AG08396 (cell line): ENCODE data around the gene NR2F1.

Experiments used
- DNase-seq: peaks from one replicate; pipeline ENCODE4 v3.0.0; 2012; ENCODE audit warnings: low spot score, mixed read lengths

Gene NR2F1

GRCh38 chr5:93591323-93591945 is 8.4 kb downstream of the NR2F1 start:
- DNase-seq, result no peak

GRCh38 chr5:93592883-93593282 is 9.9 kb downstream of the NR2F1 start:
- DNase-seq, result no peak

DNA sequence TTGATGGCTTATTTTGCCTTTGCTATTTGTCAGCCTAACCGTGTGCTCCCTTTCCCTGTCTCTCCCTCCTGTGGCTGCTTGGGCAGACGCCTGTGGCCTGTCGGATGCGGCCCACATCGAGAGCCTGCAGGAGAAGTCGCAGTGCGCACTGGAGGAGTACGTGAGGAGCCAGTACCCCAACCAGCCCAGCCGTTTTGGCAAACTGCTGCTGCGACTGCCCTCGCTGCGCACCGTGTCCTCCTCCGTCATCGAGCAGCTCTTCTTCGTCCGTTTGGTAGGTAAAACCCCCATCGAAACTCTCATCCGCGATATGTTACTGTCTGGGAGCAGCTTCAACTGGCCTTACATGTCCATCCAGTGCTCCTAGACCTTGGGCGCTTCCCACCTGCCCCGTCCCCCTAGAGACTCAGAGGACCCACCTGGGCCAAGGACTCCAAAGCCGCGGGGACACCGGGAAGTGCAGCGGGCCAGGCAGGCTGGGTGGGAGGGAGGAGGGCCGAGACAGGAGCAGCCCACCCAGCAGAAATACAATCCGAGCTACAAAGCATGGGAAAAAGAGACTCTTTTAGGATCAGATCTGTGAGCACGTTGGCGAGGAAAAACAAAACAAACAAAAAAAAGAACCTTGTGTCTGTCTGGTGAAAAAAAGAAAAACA is 10.6 kb downstream of the NR2F1 start:
- DNase-seq, result peak; percentile 5

DNA sequence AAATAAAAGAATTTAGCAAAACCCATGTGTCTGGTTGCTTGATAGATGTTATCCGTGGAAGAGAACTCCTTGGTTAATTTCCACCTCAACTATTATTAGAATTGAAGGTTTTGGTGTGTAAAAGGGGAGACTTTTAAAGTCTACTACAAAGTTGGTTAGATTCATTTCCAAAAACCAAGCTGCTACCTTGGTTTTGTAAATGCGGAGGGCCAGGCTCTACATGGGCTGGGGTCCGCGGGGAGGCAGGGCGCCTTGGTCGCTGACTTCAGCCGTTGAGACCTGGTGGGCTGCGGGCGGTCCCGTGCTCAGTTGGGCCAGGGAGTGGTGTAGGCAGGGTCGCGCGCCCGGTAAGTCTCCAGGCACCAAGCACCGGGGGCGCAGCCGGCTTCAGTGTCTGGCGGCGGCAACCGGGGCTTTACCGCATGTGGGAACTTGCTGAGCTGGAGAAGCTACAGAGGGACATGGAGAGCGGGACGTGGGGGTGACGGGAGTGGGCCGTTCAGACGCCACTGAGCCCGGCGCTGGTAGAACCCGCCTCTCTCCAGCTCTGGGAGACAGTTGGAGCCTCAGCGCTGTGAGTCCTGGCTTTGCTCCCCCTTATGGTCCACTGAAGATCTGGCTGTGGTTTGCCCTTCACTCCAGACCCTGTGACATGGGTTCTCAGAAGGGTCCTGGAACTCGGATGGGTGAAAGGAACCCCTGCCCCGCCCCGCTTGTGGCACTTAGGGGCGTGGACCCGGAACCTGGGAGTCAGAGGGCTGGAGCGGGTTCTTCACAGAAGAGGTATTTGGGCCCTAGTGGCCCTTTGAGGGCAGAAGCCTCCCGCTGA is 11.8 kb downstream of the NR2F1 start:
- peak; percentile 13 for DNase-seq

DNA sequence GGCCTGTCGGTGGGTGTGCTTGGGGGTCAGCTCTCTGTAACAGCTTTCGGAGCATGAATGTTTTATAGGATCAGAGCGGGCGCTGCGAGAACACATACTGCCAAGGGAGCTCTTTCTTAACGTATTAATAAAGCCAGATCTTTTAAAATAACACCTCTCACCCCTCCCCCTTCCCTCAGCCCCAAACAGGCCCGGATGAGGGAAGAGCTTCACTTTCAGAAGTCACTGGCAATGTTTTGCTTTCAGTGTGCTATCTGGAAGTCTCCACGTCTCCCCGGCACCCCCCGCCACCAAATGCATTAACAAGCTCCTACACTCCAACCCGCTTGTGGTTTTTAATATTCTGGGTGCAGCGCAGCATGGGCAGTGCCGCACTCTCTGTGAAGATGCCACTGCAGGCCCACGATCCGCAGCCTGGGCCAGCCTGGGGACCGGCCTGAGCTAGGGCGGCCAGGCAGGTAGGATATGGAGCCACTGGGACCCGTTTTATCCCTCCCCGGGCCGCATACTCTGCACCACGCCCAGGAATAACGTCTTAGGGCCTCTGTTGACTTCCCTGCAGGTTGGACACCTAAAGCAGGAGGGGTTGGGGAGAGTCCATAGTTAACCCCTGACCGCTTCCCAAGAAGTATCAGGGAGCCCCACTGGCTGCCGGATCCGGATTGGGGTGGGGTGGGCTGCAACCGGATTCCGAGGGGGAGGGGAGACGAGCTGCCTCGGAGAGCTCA is 12.6 kb downstream of the NR2F1 start:
- DNase-seq, result peak; percentile 7

- DNase-seq, result no peak
Measured at GRCh38 chr5:93596310-93596675, 13.3 kb downstream of the NR2F1 start.

DNA sequence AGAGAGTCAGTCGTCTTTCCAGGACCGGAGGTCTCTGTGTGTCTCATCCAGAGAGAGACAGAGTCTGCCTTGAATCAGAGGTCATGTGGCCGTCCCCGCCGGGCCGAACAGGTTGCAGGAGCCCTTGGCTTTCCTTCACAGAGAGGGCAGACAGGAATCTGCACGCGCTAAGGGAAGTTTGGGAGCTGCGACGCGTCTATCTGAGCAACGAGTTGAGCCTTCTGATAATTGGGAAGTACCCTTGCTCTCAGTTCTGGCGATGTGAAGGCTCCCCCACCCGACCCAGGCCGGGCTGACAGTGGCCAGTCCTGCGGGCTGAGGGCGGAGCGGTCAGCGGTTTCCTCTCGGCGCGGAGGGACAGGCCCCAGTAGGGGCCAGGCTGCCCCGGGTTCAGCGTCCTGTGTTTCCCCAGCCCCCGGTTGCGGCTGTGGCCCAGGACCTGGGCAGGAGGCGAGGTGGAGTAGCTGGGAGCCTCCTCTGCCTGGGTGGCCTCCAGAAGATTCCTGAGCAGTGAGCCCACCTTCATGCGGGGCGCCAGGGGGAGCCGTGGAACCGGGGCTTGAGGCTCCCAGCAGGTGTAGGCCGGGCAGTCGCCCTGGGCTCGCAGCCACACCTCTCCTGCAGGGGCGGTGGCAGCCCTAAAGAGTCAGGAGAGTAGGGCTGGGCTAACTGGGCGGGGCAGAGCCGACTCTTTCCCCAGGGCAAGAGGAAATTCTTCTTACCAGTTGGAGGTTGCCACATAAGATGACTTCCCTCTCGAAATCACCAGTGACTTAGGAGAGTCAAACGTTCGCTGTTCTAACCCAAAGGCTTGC is 13.9 kb downstream of the NR2F1 start:
- DNase-seq, result peak; percentile 5

- peak; percentile 21 for DNase-seq
Measured at GRCh38 chr5:93598091-93599000, 15.3 kb downstream of the NR2F1 start.

DNA sequence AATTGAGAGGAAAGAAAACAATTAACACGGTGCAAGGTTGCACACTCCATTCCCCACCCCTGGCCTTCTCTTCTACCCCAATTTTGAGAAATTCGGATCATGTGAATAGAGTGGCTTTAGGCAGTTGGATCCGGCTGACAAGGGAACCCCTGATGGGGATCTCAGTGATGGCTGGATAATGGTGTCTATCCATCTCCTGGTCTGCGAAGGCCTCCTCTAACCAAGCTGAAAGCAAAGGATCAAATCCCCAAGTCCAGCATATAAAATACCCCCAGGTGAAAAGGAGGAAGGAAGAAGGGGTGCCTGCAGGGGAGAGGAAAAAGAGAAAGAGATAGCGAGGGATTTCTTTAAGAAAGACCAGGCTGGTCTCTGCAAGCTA is 16.0 kb downstream of the NR2F1 start:
- DNase-seq, result peak; percentile 21

GRCh38 chr5:93599399-93600120 is 16.5 kb downstream of the NR2F1 start:
- DNase-seq, result peak; percentile 86

DNA sequence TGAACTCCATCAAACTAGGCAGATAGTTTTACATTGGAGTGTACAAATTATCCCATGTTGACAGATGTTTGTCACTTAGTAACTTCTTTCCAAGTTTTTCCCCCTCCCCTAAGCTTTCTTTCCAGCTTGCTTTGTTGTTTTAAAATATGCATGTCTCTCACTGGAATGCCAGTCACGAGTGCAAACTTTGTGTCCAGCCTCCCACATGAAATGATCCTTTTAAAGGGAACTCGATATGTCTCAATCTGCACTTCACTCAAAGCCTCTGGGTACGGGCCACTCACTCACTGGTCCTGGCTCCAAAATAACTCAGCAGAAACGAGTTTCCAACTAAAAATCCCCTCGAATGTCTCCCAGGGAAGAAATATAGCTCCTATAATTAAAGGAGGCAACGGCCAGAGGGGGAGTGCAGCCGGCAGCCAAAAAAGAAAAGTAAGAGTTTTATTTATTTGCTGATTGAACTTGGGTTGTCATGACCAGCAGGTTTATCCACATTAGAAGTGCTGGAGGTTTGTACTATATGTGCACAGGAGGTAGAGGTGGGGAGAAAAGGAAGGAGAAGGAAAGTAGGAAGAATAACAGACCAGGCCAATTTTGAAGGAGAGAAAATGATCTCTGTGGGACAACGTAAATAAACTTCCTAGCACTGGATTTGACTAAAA is 17.5 kb downstream of the NR2F1 start:
- DNase-seq, result peak; percentile 68

DNA sequence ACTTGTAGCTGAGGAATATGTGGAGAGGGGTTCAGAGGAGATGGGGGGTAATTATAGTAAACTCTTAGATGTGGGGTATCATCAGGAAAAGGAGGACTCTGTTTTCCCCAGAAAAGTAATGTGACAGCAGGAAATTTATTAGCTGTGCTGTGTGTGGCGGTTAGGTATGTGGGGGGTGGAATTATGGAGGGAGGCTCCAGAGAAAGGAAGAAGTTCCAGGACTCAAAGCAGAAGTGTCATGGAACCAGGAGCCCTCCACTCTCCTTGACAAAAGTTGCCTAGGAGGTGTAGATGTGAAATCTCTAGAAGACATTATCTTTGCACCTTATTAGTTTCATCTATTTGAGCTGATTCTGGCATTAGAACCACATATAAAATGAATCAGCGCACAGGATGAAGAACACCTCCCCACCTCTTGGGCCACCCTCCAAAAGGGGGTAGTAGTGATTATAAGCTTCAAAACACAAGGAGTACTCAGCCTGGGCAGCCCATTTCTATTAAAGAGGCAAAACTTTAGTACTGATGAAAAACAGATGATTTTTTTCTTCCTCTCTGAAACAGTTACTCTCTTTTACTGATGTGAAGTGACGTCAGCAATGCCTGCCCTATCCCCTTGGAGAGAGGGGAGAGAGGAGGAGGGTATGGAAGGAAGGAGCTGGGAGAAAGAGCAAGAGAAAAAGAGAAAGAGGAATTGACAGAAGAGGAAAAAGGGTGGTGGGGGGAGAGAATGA is 18.2 kb downstream of the NR2F1 start:
- peak; percentile 67 for DNase-seq

DNA sequence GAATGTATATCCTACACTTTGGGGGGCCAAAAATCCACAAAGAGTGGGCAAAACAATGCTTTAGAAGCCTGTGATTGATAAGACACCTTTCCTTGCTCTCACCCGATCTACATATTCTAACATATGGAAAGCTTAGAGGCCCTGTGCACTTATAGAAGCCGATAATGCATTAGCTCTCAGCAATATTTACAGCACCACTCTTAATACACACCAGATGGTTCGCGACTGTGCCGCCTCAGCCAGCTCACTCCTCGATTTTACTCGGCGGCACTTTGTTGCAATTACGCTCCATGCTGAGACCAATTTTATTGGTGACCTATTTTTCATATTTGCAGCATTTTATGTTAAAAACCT is 18.8 kb downstream of the NR2F1 start:
- DNase-seq, result peak; percentile 13

DNA sequence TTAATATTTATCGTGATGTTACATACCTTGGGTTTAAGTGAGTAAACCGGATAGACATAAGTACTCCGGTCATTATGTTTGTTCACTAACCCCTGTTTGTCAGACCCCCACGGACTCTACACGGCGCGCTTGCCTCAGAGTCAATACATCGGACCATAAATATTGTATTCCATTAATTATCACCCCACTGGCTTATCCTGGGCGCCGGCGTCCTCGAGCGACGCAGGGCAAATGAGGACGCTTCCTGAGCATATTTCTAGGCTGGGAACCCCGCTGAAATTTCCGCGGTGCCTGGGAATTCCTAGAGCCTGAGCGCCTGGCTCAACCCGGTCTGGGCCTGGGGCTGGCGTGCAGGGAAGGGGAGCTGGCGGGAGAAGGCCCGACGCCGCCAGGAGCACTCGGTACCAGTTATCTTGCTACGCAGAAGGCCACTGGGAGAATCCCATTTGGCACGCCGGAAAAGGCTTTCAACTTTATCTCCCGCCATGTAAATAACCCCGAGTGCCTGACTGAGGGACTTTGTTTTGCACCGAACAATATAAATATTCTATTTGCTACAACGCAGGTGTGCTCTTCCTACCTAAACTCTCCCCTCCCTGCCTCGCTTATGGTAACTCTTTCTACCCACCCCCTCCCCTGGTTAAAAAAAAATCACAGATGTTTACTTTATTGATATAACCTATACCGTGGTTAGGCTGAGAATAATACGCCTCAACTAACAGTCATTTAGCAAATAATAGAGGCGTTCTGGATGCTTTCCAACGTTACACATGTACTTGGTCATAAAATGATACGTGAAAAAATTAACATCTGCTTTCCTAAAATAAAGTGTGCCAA is 19.4 kb downstream of the NR2F1 start:
- peak; percentile 18 for DNase-seq

GRCh38 chr5:93603078-93603792 is 20.2 kb downstream of the NR2F1 start:
- peak; percentile 3 for DNase-seq

DNA sequence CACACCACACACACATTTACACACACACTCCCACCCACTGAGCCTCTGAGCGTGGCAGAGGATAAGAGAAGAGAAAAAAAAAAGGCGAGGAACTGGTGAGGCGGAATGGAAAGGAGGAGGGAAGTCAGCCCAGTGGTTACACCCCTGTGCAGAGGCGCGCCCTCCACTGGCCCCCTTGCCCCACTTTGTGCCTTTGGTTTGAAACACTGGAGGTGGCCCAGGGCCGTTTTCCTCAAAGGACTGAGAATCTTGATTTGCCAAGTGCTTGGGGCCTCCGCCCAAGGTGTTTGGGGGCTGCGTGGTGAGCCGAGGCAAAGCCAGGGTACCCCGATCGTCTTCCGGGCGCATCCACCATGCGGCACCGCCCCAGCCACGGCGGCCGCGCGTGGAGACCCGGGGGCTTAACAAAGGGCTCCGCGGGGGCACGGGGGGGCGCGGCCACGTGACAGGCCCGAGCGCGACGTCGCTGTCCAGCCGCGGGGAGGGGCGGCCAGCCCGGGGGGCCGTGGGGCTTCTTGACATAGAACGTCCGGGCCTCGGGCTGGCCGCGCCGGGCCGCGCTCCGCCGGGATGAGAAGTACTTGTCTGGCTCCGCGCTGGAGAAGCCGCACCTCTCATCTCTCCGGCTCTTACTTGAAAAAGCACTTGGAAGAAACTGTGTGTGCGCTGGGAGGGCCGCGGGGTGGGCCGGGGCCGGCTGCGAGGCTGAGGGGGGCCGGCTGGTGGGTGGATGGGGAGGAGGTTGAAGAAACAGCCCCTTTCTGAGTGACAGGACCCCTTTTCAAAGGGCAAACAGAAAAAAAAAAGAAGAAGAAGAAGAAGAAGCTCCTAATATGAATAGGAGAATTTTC is 21.0 kb downstream of the NR2F1 start:
- DNase-seq, result peak; percentile 46
